IMR-90 (cell line): Measurements from ENCODE around the gene NBEA. TPM values are rescaled to one million over a fixed set of nuclear protein-coding genes. Genes with fewer than 3 reads are reported as not detected.

Experiments used
- ATAC-seq: fragments of 200-7000 bp; cut with Tn5 transposase; 2 replicates; pipeline ENCODE4 v1.9.1; 2020; ENCODE audit warnings: low read depth, mild to moderate bottlenecking, moderate library complexity
- BruUV-seq: library from RNA; stranded (reverse); fragments of 400-500 nt; replicated peaks from 2 replicates; lab custom pipeline; 2021; lab: Mats Ljungman, UMichigan
- CTCF ChIA-PET: fragments of 300-600 bp; formaldehyde crosslinking; extraction: SDS; loops from one replicate; lab custom pipeline; 2021; ENCODE audit warnings: antibody characterized with exemption; lab: Yijun Ruan, JAX
- POLR2A ChIA-PET: fragments of 300-600 bp; sonication (Branson Sonifier 250); formaldehyde crosslinking; loops from one replicate; lab custom pipeline; 2022; ENCODE audit warnings: antibody characterized with exemption; ENCODE audit not compliant: unreplicated experiment; lab: Charles Lee
- DNase-seq: peaks from one replicate; pipeline ENCODE4 v3.0.0; 2013
- H2AFZ ChIP-seq: replicated peaks from 2 replicates; pipeline ENCODE3; 2013; ENCODE audit warnings: low read length, mild to moderate bottlenecking; ENCODE audit not compliant: poor library complexity
- H2AK5ac ChIP-seq: 2 replicates; pipeline ENCODE4 v1.6.1; 2013; ENCODE audit warnings: low read depth, low read length, inconsistent platforms
- H2AK9ac ChIP-seq: replicated peaks from 2 replicates; pipeline ENCODE3; 2013; ENCODE audit warnings: mild to moderate bottlenecking, low read depth, low read length, moderate library complexity; ENCODE audit not compliant: poor library complexity
- H2BK120ac ChIP-seq: 2 replicates; pipeline ENCODE4 v1.6.1; 2013; ENCODE audit warnings: low read depth, low read length, inconsistent platforms
- H2BK15ac ChIP-seq: 3 replicates; pipeline ENCODE4 v1.6.1; 2013; ENCODE audit warnings: low read depth, low read length, inconsistent platforms
- H2BK20ac ChIP-seq: 2 replicates; pipeline ENCODE4 v1.6.1; 2013; ENCODE audit warnings: low read depth, mild to moderate bottlenecking, inconsistent platforms, low read length, moderate library complexity
- H2BK5ac ChIP-seq: 2 replicates; pipeline ENCODE4 v1.6.1; 2013; ENCODE audit warnings: mild to moderate bottlenecking, low read depth, low read length, inconsistent platforms; ENCODE audit not compliant: poor library complexity, severe bottlenecking
- H3K14ac ChIP-seq: replicated peaks from 2 replicates; pipeline ENCODE4 v1.6.1; 2013; ENCODE audit warnings: low read depth, low read length, inconsistent platforms
- H3K18ac ChIP-seq: 2 replicates; pipeline ENCODE4 v1.6.1; 2013; ENCODE audit warnings: low read depth, low read length, control low read depth
- H3K23ac ChIP-seq: 2 replicates; pipeline ENCODE4 v1.6.1; 2013; ENCODE audit warnings: low read depth, low read length, inconsistent platforms
- H3K27ac ChIP-seq: 2 replicates; pipeline ENCODE4 v1.5.1; 2013; ENCODE audit warnings: mild to moderate bottlenecking, control low read depth, low read length; ENCODE audit not compliant: insufficient read depth
- H3K27me3 ChIP-seq: 2 replicates; pipeline ENCODE4 v1.6.1; 2013; ENCODE audit warnings: low read length; ENCODE audit not compliant: control insufficient read depth, insufficient read depth
- H3K36me3 ChIP-seq: 2 replicates; pipeline ENCODE4 v1.6.1; 2013; ENCODE audit warnings: low read length, mixed read lengths; ENCODE audit not compliant: control insufficient read depth, insufficient read depth
- H3K4ac ChIP-seq: 2 replicates; pipeline ENCODE4 v1.6.1; 2013; ENCODE audit warnings: low read depth, low read length, inconsistent platforms
- H3K4me1 ChIP-seq: 2 replicates; pipeline ENCODE4 v1.6.1; 2013; ENCODE audit warnings: low read length, mixed read lengths; ENCODE audit not compliant: control insufficient read depth, insufficient read depth
- H3K4me2 ChIP-seq: 2 replicates; pipeline ENCODE4 v1.6.1; 2013; ENCODE audit warnings: low read depth, mild to moderate bottlenecking, control low read depth, low read length, moderate library complexity
- H3K4me3 ChIP-seq: 2 replicates; pipeline ENCODE4 v1.5.1; 2013; ENCODE audit warnings: low read depth, mild to moderate bottlenecking, control low read depth, low read length, moderate library complexity; ENCODE audit not compliant: insufficient read depth
- H3K56ac ChIP-seq: 2 replicates; pipeline ENCODE4 v1.6.1; 2013; ENCODE audit warnings: low read length, inconsistent platforms; ENCODE audit not compliant: insufficient read depth; ENCODE audit errors: extremely low read depth
- H3K79me1 ChIP-seq, 2 experiments: 2 replicates each; pipeline ENCODE4 v1.6.1; 2013; ENCODE audit warnings: low read length in 2 of 2, inconsistent platforms in 1 of 2, low read depth in 1 of 2
- H3K9ac ChIP-seq: 2 replicates; pipeline ENCODE4 v1.6.1; 2013; ENCODE audit warnings: low read depth, low read length, control low read depth
- H3K9me1 ChIP-seq: 2 replicates; pipeline ENCODE4 v1.6.1; 2013; ENCODE audit warnings: low read length, inconsistent platforms; ENCODE audit not compliant: insufficient read depth
- H3K9me3 ChIP-seq: 2 replicates; pipeline ENCODE4 v1.6.1; 2013; ENCODE audit warnings: low read length; ENCODE audit not compliant: control insufficient read depth, insufficient read depth
- H4K20me1 ChIP-seq: 2 replicates; pipeline ENCODE4 v1.6.1; 2013; ENCODE audit warnings: low read length, inconsistent platforms; ENCODE audit not compliant: insufficient read depth
- H4K5ac ChIP-seq: 2 replicates; pipeline ENCODE4 v1.6.1; 2013; ENCODE audit warnings: mild to moderate bottlenecking, low read depth, low read length, control low read depth
- H4K8ac ChIP-seq, 2 experiments: 2 replicates each; pipeline ENCODE4 v1.6.1; 2013; ENCODE audit warnings: low read depth in 2 of 2, low read length in 2 of 2, control low read depth in 1 of 2, inconsistent platforms in 1 of 2
- H4K91ac ChIP-seq: 2 replicates; pipeline ENCODE4 v1.6.1; 2013; ENCODE audit warnings: low read depth, low read length, inconsistent platforms; ENCODE audit not compliant: insufficient read depth
- BHLHE40 ChIP-seq: fragments of 150-350 bp; IDR thresholded peaks from 2 replicates; pipeline ENCODE4 v1.6.1; 2016; ENCODE audit warnings: mild to moderate bottlenecking, low read depth, low read length
- CHD1 ChIP-seq: IDR thresholded peaks from 2 replicates; pipeline ENCODE4 v1.6.1; 2012; ENCODE audit warnings: low read depth, low read length, improper control_type of control experiment
- NFE2L2 ChIP-seq: fragments of 150-350 bp; IDR thresholded peaks from 2 replicates; pipeline ENCODE4 v1.6.1; 2016; ENCODE audit warnings: low read depth, mild to moderate bottlenecking, low read length
- WGBS, 2 experiments: methylation state at CpG; one replicate each; pipeline versions ENCODE4 v1.1.5 to v1.1.7; 2013; ENCODE audit warnings: missing lambda C conversion rate in 2 of 2; ENCODE audit not compliant: insufficient read length in 1 of 2; ENCODE audit errors: extremely low coverage in 2 of 2; 5-methylcytosine and 5-hydroxymethylcytosine counted together
- dilution Hi-C: fragments of 300-500 bp; cut with HindIII; formaldehyde crosslinking; loops from one replicate; pipeline ENCODE4 v1.14.3; 2018; ENCODE audit warnings: low sequenced_read_pairs; ENCODE audit not compliant: unreplicated experiment
- in situ Hi-C: fragments of 300-500 bp; cut with MboI; formaldehyde crosslinking; loops from 3 replicates; pipeline ENCODE4 v1.14.3; 2019; ENCODE audit warnings: low sequenced_read_pairs, inconsistent platforms, mixed read lengths
- intact Hi-C: fragments of 100-400 bp; cut with micrococcal nuclease; formaldehyde crosslinking; loops from 2 replicates; pipeline ENCODE4 v1.10.0; 2022
- polyA plus RNA-seq, 3 experiments: library from polyadenylated mRNA; depleted of rRNA; stranded (reverse); fragments of >200 nt; gene quantifications; 2 replicates each; pipeline ENCODE4 v1.2.3, GENCODE V29; 2012; ENCODE audit warnings: low replicate concordance in 1 of 3
- total RNA-seq: library from RNA; depleted of rRNA; stranded (reverse); fragments of >200 nt; gene quantifications from 2 replicates; pipeline ENCODE4 v1.2.3, GENCODE V29; 2012

Gene NBEA
- total and polyA plus RNA-seq, 2 of the 4 experiments (the other 2 are of a cell fraction) = 0.82 to 2.2 TPM

DNA sequence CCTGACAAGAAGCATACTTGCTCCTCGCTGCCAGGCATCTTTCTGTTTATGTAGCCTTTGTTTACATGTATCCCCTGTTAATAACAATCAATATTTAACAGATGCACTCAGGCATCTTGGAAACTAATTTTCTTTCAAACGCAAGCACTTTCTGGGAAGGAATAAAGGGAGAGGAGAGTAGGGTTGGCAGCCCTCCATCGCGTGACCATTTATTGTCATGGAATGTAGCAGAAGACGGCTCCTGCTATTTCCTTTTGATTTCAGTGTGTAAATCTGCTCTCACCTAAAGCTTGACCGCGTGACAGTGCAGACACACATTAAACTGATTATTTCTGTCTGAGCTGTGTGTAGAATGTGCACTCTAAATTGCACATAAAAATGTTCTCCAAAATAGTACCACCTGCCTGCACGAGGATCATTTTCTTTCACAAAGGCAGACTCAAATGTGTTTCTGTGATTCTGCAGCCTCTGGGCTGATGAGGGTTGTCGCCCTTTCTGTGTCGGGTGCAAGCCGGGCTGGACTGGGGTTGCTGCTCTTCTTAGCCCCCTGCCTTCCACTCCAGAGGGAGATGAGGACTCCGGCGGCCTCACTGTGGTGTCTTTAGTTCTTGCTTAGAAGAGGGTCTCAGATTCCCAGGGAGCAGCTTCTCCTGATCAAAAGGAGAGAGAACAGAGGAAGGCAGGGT is 757.9 kb downstream of the NBEA start:
- Histone ChIP-seq H4K20me1 (no peaks in the 10 kb centered on the region), H4K8ac (peak overlapping the region; percentile 44 to 93; a peak in 3 of 4 replicates), H4K5ac (peak overlapping the region; percentile 62), H3K23ac (peak overlapping the region; percentile 95), H2BK20ac (peak overlapping the region; percentile 96), H2AFZ (peak overlapping the region; percentile 55), H2BK120ac (peak overlapping the region; percentile 98), H3K4me3 (peak overlapping the region; percentile 19; the same call in 1 of the 2 replicates), H2BK15ac (peak overlapping the region; percentile 90), H3K9ac (peak overlapping the region; percentile 78), H2BK5ac (peak overlapping the region; percentile 92), H4K91ac (peak overlapping the region; percentile 96), H3K36me3 (no peaks in the 10 kb centered on the region), H3K4me2 (peak overlapping the region; percentile 62), H3K4ac (peak overlapping the region; percentile 98), H3K4me1 (peaks cover 36% of the 10 kb centered on the region), H2AK5ac (peak overlapping the region; percentile 80), H3K9me3 (no peaks in the 10 kb centered on the region), H3K14ac (peak overlapping the region; percentile 87), H2AK9ac (peak overlapping the region; percentile 79), H3K27ac (peak overlapping the region; percentile 92), H3K18ac (peak overlapping the region; percentile 92), H3K56ac (peak overlapping the region; percentile 84), H3K9me1 (peaks cover 17% of the 10 kb centered on the region), H3K79me1 (no peaks in the 10 kb centered on the region), H3K27me3 (no peaks in the 10 kb centered on the region)
- BruUV-seq = no TSS peak
- TF ChIP-seq CHD1 = no peak
- TF ChIP-seq BHLHE40 = peak; percentile 56; the same call in 1 of the 2 replicates
- no peak for TF ChIP-seq NFE2L2
- in situ Hi-C loops = no loop called here
- ChIA-PET POLR2A (no interaction called here), CTCF (no interaction called here)
- no CpG with 5 or more reads among the region's 13 CpGs for WGBS, 2 experiments
- DNase-seq = peak; percentile 66
- ATAC-seq = peak; percentile 15
- dilution Hi-C loops = no loop called here
- intact Hi-C loops = loop anchor here (2.0 kb wide), 1 partner anchor 71 kb away; no protein-coding TSS in a partner anchor
